K562 (cell line): ENCODE data around the gene WDR91.

Experiments used
- EHMT2 ChIP-seq: fragments of 450-650 bp; IDR thresholded peaks from 2 replicates; pipeline ENCODE4 v1.6.1; 2018; ENCODE audit warnings: antibody characterized with exemption
- EZH2 ChIP-seq: IDR thresholded peaks from 2 replicates; pipeline ENCODE4 v1.6.1; 2012; ENCODE audit warnings: low read depth, mild to moderate bottlenecking, inconsistent platforms, low read length, borderline replicate concordance
- GATA2 ChIP-seq: sonication (generic); formaldehyde crosslinking; IDR thresholded peaks from 2 replicates; pipeline ENCODE4 v1.4.0; 2020; ENCODE audit warnings: mild to moderate bottlenecking, missing genetic modification reagents
- MTA2 ChIP-seq: fragments of 450-650 bp; IDR thresholded peaks from 2 replicates; pipeline ENCODE4 v1.6.1; 2016; ENCODE audit warnings: low read depth
- PRMT5 ChIP-seq: sonication (generic); formaldehyde crosslinking; IDR thresholded peaks from 2 replicates; pipeline ENCODE4 v1.5.0; 2020; ENCODE audit warnings: missing genetic modification reagents
- RCOR1 ChIP-seq, 2 experiments: IDR thresholded peaks; 2 replicates each; pipeline ENCODE4 v1.6.1; 2012; ENCODE audit warnings: low read depth in 2 of 2, low read length in 2 of 2, borderline replicate concordance in 1 of 2, improper control_type of control experiment in 1 of 2
- TCF7 ChIP-seq: sonication (generic); IDR thresholded peaks from 2 replicates; pipeline ENCODE4 v1.6.1; 2016; ENCODE audit warnings: antibody characterized with exemption, borderline replicate concordance
- ZNF232 ChIP-seq: sonication (generic); formaldehyde crosslinking; IDR thresholded peaks from 2 replicates; pipeline ENCODE4 v1.8.0; 2022; ENCODE audit warnings: mild to moderate bottlenecking, missing genetic modification reagents
- TF ChIP-seq, protein P1 (sequence below), 3 experiments: IDR thresholded peaks in 2 of 3; conservative IDR thresholded peaks in 1 of 3; 2 replicates each; pipeline ENCODE4 v1.5.1; 2011 to 2012; ENCODE audit warnings: low read length in 3 of 3, mild to moderate bottlenecking in 3 of 3, control low read depth in 2 of 3, improper control_type of control experiment in 1 of 3, inconsistent platforms in 1 of 3, low read depth in 1 of 3, mixed read lengths in 1 of 3, moderate library complexity in 1 of 3; ENCODE audit not compliant: insufficient read depth in 2 of 3
- TF ChIP-seq, protein P2 (sequence below): sonication (generic); formaldehyde crosslinking; IDR thresholded peaks from 2 replicates; pipeline ENCODE4 v1.8.0; 2023; ENCODE audit warnings: missing genetic modification reagents, mild to moderate bottlenecking, borderline replicate concordance

DNA sequence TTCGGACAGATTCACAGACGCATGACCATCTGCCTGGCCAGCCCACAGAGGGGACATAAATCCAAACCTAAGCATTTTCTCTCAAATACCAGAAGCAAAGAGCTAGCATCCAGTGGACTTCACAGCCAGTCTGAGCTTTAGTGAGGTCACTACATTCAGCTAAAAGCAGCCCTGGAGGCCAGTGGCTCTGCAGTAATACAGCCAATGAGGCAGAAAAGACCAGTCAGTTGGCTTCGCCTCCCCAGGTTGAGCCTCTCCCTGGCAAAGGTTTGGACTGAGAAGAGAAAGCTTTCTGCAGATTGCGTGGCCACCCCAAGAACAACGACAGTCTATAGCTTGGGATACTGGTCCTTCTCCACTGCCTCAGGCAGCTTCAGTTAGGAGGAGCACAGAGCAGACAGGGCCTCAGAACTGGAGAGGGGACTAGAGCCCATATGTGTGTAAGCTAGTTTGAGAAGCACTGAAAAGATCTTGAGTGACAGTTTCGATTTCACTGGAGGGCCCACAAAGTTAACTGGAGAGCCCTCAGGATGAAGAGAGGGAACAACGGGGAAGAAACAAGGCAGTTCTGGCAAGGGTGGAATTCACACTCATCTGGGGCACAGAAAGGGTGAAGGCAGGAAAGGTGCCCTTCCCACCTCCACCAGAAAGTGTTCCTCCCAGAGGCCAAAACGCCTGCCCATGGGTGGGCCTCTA is 3.8 kb downstream of the WDR91 start:
- no peak for TF ChIP-seq EHMT2
- no peak for TF ChIP-seq EZH2
- TF ChIP-seq PRMT5 (CRISPR knock-in tag): no peak
- TF ChIP-seq MTA2: no peak
- TF ChIP-seq, protein P1, sequence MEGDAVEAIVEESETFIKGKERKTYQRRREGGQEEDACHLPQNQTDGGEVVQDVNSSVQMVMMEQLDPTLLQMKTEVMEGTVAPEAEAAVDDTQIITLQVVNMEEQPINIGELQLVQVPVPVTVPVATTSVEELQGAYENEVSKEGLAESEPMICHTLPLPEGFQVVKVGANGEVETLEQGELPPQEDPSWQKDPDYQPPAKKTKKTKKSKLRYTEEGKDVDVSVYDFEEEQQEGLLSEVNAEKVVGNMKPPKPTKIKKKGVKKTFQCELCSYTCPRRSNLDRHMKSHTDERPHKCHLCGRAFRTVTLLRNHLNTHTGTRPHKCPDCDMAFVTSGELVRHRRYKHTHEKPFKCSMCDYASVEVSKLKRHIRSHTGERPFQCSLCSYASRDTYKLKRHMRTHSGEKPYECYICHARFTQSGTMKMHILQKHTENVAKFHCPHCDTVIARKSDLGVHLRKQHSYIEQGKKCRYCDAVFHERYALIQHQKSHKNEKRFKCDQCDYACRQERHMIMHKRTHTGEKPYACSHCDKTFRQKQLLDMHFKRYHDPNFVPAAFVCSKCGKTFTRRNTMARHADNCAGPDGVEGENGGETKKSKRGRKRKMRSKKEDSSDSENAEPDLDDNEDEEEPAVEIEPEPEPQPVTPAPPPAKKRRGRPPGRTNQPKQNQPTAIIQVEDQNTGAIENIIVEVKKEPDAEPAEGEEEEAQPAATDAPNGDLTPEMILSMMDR (IDR thresholded peaks at IDR 0.05 in 2 of 3, conservative IDR thresholded peaks at IDR 0.05 in 1 of 3; ENCODE audit: insufficient read depth in 2 of 3, low read depth in 1 of 3, low read length in 3 of 3): no peak
- no peak for TF ChIP-seq GATA2 (CRISPR knock-in tag)
- TF ChIP-seq, protein P2, sequence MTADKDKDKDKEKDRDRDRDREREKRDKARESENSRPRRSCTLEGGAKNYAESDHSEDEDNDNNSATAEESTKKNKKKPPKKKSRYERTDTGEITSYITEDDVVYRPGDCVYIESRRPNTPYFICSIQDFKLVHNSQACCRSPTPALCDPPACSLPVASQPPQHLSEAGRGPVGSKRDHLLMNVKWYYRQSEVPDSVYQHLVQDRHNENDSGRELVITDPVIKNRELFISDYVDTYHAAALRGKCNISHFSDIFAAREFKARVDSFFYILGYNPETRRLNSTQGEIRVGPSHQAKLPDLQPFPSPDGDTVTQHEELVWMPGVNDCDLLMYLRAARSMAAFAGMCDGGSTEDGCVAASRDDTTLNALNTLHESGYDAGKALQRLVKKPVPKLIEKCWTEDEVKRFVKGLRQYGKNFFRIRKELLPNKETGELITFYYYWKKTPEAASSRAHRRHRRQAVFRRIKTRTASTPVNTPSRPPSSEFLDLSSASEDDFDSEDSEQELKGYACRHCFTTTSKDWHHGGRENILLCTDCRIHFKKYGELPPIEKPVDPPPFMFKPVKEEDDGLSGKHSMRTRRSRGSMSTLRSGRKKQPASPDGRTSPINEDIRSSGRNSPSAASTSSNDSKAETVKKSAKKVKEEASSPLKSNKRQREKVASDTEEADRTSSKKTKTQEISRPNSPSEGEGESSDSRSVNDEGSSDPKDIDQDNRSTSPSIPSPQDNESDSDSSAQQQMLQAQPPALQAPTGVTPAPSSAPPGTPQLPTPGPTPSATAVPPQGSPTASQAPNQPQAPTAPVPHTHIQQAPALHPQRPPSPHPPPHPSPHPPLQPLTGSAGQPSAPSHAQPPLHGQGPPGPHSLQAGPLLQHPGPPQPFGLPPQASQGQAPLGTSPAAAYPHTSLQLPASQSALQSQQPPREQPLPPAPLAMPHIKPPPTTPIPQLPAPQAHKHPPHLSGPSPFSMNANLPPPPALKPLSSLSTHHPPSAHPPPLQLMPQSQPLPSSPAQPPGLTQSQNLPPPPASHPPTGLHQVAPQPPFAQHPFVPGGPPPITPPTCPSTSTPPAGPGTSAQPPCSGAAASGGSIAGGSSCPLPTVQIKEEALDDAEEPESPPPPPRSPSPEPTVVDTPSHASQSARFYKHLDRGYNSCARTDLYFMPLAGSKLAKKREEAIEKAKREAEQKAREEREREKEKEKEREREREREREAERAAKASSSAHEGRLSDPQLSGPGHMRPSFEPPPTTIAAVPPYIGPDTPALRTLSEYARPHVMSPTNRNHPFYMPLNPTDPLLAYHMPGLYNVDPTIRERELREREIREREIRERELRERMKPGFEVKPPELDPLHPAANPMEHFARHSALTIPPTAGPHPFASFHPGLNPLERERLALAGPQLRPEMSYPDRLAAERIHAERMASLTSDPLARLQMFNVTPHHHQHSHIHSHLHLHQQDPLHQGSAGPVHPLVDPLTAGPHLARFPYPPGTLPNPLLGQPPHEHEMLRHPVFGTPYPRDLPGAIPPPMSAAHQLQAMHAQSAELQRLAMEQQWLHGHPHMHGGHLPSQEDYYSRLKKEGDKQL (CRISPR knock-in tag): no peak
- TF ChIP-seq TCF7: no peak
- TF ChIP-seq ZNF232 (CRISPR knock-in tag): no peak
- TF ChIP-seq RCOR1 (IDR thresholded peaks at IDR 0.05; ENCODE audit: borderline replicate concordance in 1 of 2, low read depth in 2 of 2, low read length in 2 of 2): no peak
